WTC11 (cell line): ENCODE data around the gene WFDC12. TPM values are rescaled to one million over a fixed set of nuclear protein-coding genes. Genes with fewer than 3 reads are reported as not detected.

Experiments
- ATAC-seq: fragments of 200-7000 bp; cut with Tn5 transposase; 2 replicates; pipeline ENCODE4 v1.10.0; 2021; ENCODE audit warnings: mild to moderate bottlenecking, moderate library complexity
- CTCF ChIA-PET: fragments of 300-600 bp; sonication (Branson Sonifier 250); formaldehyde crosslinking; loops from one replicate; lab custom pipeline; 2021; ENCODE audit warnings: antibody characterized with exemption; lab: Charles Lee
- POLR2A ChIA-PET: fragments of 350-600 bp; sonication (Branson Sonifier 250); formaldehyde crosslinking; loops from one replicate; lab custom pipeline; 2021; ENCODE audit warnings: antibody characterized with exemption; lab: Charles Lee
- DNase-seq: peaks from one replicate; pipeline ENCODE4 v3.0.0; 2021; ENCODE audit warnings: low spot score
- H3K27ac Mint-ChIP-seq: 2 replicates; pipeline ENCODE4 v1.8.0; 2021; ENCODE audit warnings: mixed read lengths
- H3K27me3 Mint-ChIP-seq: 2 replicates; pipeline ENCODE4 v1.8.0; 2021; ENCODE audit warnings: low read depth, mild to moderate bottlenecking, moderate library complexity, mixed read lengths
- H3K36me3 Mint-ChIP-seq: 2 replicates; pipeline ENCODE4 v1.8.0; 2021; ENCODE audit warnings: mixed read lengths
- H3K4me1 Mint-ChIP-seq: 2 replicates; pipeline ENCODE4 v1.8.0; 2022; ENCODE audit warnings: mixed read lengths
- H3K4me3 Mint-ChIP-seq: 2 replicates; pipeline ENCODE4 v1.8.0; 2021; ENCODE audit warnings: mild to moderate bottlenecking, moderate library complexity, mixed read lengths
- H3K9me3 Mint-ChIP-seq: 2 replicates; pipeline ENCODE4 v1.8.0; 2021; ENCODE audit warnings: mixed read lengths
- AFF4 ChIP-seq: sonication (generic); formaldehyde crosslinking; IDR thresholded peaks from 2 replicates; pipeline ENCODE4 v1.8.1; 2023; ENCODE audit warnings: mild to moderate bottlenecking, missing genetic modification reagents, borderline replicate concordance
- FOXJ3 ChIP-seq: sonication (generic); formaldehyde crosslinking; IDR thresholded peaks from 2 replicates; pipeline ENCODE4 v1.9.0; 2021; ENCODE audit warnings: missing genetic modification reagents, mild to moderate bottlenecking, borderline replicate concordance
- IRF1 ChIP-seq: sonication (generic); formaldehyde crosslinking; IDR thresholded peaks from 2 replicates; pipeline ENCODE4 v1.8.0; 2023; ENCODE audit warnings: missing genetic modification reagents
- KAT7 ChIP-seq: sonication (generic); formaldehyde crosslinking; IDR thresholded peaks from 2 replicates; pipeline ENCODE4 v1.8.1; 2023; ENCODE audit warnings: missing genetic modification reagents, mild to moderate bottlenecking, borderline replicate concordance
- NFE2L1 ChIP-seq: sonication (generic); formaldehyde crosslinking; IDR thresholded peaks from 2 replicates; pipeline ENCODE4 v1.8.1; 2023; ENCODE audit warnings: missing genetic modification reagents
- NFYB ChIP-seq: sonication (generic); formaldehyde crosslinking; conservative IDR thresholded peaks from 2 replicates; pipeline ENCODE4 v1.8.0; 2022; ENCODE audit warnings: low read depth, missing genetic modification reagents
- RORB ChIP-seq: fragments of 250-450 bp; sonication (Bioruptor Pico); IDR thresholded peaks from 2 replicates; pipeline ENCODE4 v1.9.0; 2021; ENCODE audit warnings: mild to moderate bottlenecking
- SMAD3 ChIP-seq: sonication (generic); formaldehyde crosslinking; IDR thresholded peaks from 2 replicates; pipeline ENCODE4 v1.8.0; 2022; ENCODE audit warnings: missing genetic modification reagents, mild to moderate bottlenecking, borderline replicate concordance
- TEAD1 ChIP-seq: sonication (generic); formaldehyde crosslinking; IDR thresholded peaks from 2 replicates; pipeline ENCODE4 v1.8.0; 2022; ENCODE audit warnings: mild to moderate bottlenecking, missing genetic modification reagents
- TEAD4 ChIP-seq: sonication (generic); formaldehyde crosslinking; IDR thresholded peaks from 2 replicates; pipeline ENCODE4 v1.8.0; 2022; ENCODE audit warnings: mild to moderate bottlenecking, missing genetic modification reagents
- ZMAT4 ChIP-seq: fragments of 250-450 bp; sonication (Bioruptor Pico); IDR thresholded peaks from 2 replicates; pipeline ENCODE4 v1.9.0; 2021; ENCODE audit warnings: mild to moderate bottlenecking
- ZNF138 ChIP-seq: sonication (generic); formaldehyde crosslinking; conservative IDR thresholded peaks from 2 replicates; pipeline ENCODE4 v1.8.1; 2022; ENCODE audit warnings: mild to moderate bottlenecking, moderate library complexity, missing genetic modification reagents
- ZNF281 ChIP-seq: sonication (generic); formaldehyde crosslinking; IDR thresholded peaks from 2 replicates; pipeline ENCODE4 v1.8.0; 2023; ENCODE audit warnings: mild to moderate bottlenecking, missing genetic modification reagents
- ZNF423 ChIP-seq: fragments of 250-450 bp; sonication (Bioruptor Pico); IDR thresholded peaks from 2 replicates; pipeline ENCODE4 v2.1.2; 2022; ENCODE audit warnings: mild to moderate bottlenecking, moderate library complexity
- ZNF425 ChIP-seq: fragments of 250-450 bp; sonication (Bioruptor Pico); conservative IDR thresholded peaks from 2 replicates; pipeline ENCODE4 v1.9.0; 2021; ENCODE audit warnings: mild to moderate bottlenecking
- ZNF532 ChIP-seq: fragments of 250-450 bp; sonication (Bioruptor Pico); IDR thresholded peaks from 2 replicates; pipeline ENCODE4 v1.9.0; 2021; ENCODE audit warnings: mild to moderate bottlenecking, borderline replicate concordance
- ZNF671 ChIP-seq: fragments of 250-450 bp; sonication (Bioruptor Pico); IDR thresholded peaks from 2 replicates; pipeline ENCODE4 v1.8.0; 2021; ENCODE audit warnings: mild to moderate bottlenecking
- ZSCAN18 ChIP-seq: fragments of 250-450 bp; sonication (Bioruptor Pico); IDR thresholded peaks from 2 replicates; pipeline ENCODE4 v2.1.2; 2022; ENCODE audit warnings: mild to moderate bottlenecking, moderate library complexity
- total RNA-seq: library from RNA; stranded (reverse); gene quantifications from 3 replicates; pipeline ENCODE4 v1.2.3, GENCODE V29; 2021

WFDC12 gene
- total RNA-seq, 1 experiment from 2014 or later, result not detected

- POLR2A ChIA-PET, result no interaction called here
- H3K4me3 Mint-ChIP-seq, result no peak overlapping the region
- H3K4me1 Mint-ChIP-seq, result peaks cover 8% of the 10 kb centered on the region; the same call in 1 of the 2 replicates
- CTCF ChIA-PET, result interaction anchor here (0.9 to 2.0 kb wide), 5 partner anchors 21 to 194 kb away, joined by 3 to 12 read pairs (median 4); no protein-coding TSS in a partner anchor
- DNase-seq (no peak), ATAC-seq (no peak)
- H3K27ac Mint-ChIP-seq, result no peak overlapping the region
- TF ChIP-seq ZNF532 (CRISPR knock-in tag) (no peak), ZNF281 (CRISPR knock-in tag) (no peak), SMAD3 (CRISPR knock-in tag) (no peak), NFE2L1 (no peak), AFF4 (CRISPR knock-in tag) (no peak), ZNF425 (CRISPR knock-in tag) (no peak), ZMAT4 (CRISPR knock-in tag) (no peak), TEAD1 (CRISPR knock-in tag) (no peak)
- H3K27me3 Mint-ChIP-seq, result peaks cover 14% of the 10 kb centered on the region; the same call in 1 of the 2 replicates
- H3K9me3 Mint-ChIP-seq, result no peaks in the 10 kb centered on the region
- no peaks in the 10 kb centered on the region for H3K36me3 Mint-ChIP-seq
Observed at GRCh38 chr20:45118028-45118427, 6.2 kb downstream of the WFDC12 start.

- ChIA-PET CTCF (interaction anchor here (0.9 to 2.0 kb wide), 5 partner anchors 21 to 194 kb away, joined by 3 to 12 read pairs (median 4); no protein-coding TSS in a partner anchor), POLR2A (no interaction called here)
- H3K4me1 Mint-ChIP-seq, result peaks cover 8% of the 10 kb centered on the region; the same call in 1 of the 2 replicates
- DNase-seq, result no peak
- H3K27me3 Mint-ChIP-seq, result peaks cover 14% of the 10 kb centered on the region; the same call in 1 of the 2 replicates
- H3K9me3 Mint-ChIP-seq, result no peaks in the 10 kb centered on the region
- no peak overlapping the region for H3K4me3 Mint-ChIP-seq
- peak; percentile 44; the same call in 1 of the 2 replicates for ATAC-seq
- no peaks in the 10 kb centered on the region for H3K36me3 Mint-ChIP-seq
- no peak overlapping the region for H3K27ac Mint-ChIP-seq
- no peak for TF ChIP-seq FOXJ3 (CRISPR knock-in tag)
- no peak for TF ChIP-seq ZNF671 (CRISPR knock-in tag)
- TF ChIP-seq ZNF423 (CRISPR knock-in tag), result no peak
- TF ChIP-seq NFYB (CRISPR knock-in tag), result no peak
- TF ChIP-seq RORB (CRISPR knock-in tag), result no peak
- no peak for TF ChIP-seq IRF1 (CRISPR knock-in tag)
- TF ChIP-seq KAT7 (CRISPR knock-in tag), result no peak
- no peak for TF ChIP-seq ZSCAN18 (CRISPR knock-in tag)
- no peak for TF ChIP-seq TEAD4 (CRISPR knock-in tag)
- TF ChIP-seq ZMAT4 (CRISPR knock-in tag), result no peak
- TF ChIP-seq TEAD1 (CRISPR knock-in tag), result no peak
- no peak for TF ChIP-seq ZNF138 (CRISPR knock-in tag)
Observed at GRCh38 chr20:45117581-45117980, 6.7 kb downstream of the WFDC12 start.
